Stimulated activated CD8-positive, alpha-beta memory T cell treated with anti-CD3 and anti-CD28 coated beads, Interleukin-7, amount 100 ng/mL, for 48 hours (primary cell): ENCODE measurements around the gene LHFPL6.

Experiments
- DNase-seq, 2 donors: peaks; one replicate each; pipeline ENCODE4 v3.0.0-alpha.2; 2020; ENCODE audit warnings: low read depth in 1 of 2; ENCODE audit errors: extremely low read depth in 1 of 2

The LHFPL6 gene

GRCh38 chr13:39596176-39596575 is 6.8 kb downstream of the LHFPL6 start:
- no peak for DNase-seq

DNA sequence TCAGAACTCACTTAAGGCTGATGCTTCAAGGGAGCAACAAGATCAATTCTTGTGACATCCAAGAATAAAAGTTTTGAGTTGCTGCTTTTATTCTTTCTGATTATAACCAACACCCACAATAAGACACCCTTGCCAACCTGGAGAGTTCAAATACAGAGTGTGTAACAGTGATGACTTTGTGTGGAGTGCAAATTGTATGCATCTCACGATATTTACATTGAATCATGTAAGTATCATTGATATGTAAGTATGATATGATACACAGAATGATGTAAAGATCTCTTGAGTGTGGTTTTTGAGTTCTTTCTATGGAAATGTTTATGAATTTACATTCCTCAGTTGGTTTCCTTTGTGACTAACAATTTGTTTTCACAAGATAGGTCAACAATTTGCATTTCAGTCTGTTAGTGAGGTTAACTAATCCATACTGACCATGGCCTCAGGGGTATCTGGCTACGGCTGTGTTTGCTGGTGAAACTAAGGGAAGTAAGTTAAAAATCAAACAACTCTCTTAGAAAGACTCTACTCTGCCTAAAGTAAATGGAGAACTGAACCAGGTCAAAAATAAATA is 12.4 kb downstream of the LHFPL6 start:
- DNase-seq: no peak

DNA sequence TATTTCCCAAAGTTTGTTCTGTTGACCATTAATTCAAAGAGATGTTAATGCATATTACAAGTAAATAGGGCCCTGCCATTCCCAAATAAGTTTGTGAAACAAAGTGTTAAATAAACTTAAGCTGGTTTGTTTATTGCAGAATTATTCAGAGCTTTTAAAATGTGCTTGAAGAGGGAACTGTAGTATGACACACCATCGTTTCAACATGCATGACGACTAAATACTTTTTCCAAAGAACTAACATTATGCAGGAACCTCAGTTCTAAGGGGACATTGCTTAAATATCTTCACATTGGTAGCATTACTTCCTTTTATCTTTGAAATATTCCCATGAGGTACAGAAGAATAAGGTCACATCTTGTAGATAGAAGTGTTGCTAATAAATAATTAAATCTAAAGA is 14.6 kb downstream of the LHFPL6 start:
- DNase-seq: no peak

DNA sequence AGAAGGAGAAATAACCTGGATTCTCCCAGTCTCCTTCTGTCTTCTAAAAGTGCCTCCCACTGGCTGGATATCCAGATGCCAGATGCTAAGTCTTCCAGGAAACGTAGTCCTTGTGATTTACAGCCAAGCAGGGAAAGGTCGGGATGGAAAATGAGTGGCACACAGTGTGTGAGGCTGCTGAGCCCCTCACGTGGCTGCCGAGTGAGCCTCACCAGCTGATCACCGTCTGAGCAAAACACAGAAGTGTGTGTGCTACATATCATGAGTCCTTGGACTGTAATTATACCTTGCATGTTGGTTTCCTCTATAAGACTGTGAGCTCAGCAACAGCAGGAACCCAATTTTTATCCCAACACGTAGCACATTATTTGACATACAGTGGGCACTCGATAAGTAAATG is 15.1 kb downstream of the LHFPL6 start:
- DNase-seq: no peak

DNA sequence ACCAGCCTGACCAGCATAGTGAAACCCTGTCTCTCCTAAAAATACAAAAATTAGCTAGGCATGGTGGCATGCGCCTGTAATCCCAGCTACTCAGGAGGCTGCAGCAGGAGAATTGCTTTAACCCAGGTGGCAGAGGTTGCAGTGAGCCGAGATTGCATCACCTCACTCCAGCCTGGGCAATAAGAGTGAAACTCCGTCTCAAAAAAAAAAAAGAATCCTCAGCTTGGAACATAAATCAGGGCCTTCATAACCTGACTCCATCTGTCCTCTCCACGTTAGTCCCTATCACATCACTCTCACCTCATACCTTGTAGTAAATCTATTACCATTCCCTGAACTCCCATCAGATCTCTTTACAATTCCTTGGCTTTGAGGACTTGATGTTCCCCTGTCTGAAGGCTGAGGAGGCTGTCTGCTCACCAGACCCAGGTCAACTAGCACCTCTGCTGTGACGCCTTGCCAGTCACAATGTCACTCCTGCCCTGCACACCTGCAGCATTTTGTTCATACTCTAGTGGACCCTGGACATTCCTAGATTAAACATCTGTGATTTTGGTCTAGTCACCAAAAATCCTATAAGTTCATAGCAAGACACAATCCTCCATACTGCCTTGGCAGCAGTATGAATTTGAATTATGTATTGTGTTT is 15.9 kb downstream of the LHFPL6 start:
- no peak for DNase-seq

- DNase-seq: no peak
Observed at GRCh38 chr13:39586151-39586550, 16.8 kb downstream of the LHFPL6 start.

DNA sequence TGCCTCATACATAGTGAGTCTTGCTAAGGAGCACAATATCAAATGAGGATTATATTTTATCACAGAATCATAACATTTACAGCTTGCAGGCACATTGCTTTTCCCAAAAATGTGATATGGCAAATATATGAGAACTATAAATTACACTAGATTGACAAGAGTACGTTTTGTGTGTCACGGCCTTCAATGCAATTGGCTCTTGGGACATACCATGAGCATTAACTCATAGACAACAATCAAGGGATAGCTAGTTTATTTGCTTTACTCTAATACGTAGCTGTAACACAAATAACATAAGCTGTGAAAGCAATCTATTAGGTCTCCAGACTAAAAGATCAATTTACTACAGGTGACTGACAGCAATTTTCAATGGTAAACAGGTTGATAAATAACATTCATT is 17.8 kb downstream of the LHFPL6 start:
- no peak for DNase-seq

DNA sequence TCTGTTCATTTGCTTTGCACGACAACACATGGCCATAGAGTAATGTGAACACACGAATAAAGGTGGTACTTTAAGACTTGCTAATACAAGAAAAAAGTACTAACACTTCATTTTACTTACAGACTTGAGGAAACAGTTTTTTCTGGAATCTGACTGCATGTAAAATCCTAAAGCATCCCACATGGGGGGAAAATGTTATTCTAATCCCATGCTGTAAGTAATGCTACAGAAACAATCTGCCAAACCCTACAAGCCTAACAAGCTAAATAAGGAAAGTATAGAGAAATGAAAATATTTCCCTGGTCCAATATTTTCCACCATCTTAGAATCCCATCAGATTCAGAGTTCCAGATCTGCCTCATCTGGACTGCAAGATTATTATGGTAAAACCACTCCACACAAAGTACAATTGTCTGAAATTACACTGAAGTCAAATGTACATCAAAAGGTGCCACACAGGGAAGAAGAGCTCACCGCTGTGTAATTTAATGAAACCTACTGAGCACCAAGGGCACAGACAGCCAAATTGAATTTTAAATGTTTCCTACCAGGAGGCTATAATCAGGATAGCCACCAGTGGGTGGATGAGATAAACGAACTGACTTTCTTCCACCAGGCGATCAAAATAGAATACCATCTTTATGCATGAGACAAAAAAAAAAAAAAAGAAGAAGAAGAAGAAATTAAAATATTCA is 22.0 kb downstream of the LHFPL6 start:
- no peak for DNase-seq

DNA sequence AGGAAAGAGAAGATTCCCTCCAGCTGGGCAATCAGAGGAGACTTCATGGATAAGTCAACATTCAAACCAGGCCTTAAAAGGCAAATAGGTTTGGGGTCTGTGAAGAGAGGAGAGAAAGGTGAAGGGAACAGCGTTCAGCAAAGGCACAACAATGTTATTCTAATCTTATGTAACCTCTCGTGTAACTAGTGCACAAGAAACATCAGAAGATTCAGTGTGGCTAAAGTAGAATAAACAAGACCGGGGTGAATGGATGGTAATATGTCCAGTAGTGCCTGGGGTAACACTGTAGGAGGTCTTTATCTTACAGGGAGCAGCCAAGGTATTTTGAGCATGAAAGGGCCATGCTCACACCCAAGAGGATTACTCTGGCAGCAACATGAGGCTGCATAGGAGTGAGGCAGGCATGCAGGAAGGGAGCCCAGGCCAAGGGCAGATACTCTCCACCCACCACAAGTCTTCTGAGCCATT is 24.1 kb downstream of the LHFPL6 start:
- no peak for DNase-seq

DNA sequence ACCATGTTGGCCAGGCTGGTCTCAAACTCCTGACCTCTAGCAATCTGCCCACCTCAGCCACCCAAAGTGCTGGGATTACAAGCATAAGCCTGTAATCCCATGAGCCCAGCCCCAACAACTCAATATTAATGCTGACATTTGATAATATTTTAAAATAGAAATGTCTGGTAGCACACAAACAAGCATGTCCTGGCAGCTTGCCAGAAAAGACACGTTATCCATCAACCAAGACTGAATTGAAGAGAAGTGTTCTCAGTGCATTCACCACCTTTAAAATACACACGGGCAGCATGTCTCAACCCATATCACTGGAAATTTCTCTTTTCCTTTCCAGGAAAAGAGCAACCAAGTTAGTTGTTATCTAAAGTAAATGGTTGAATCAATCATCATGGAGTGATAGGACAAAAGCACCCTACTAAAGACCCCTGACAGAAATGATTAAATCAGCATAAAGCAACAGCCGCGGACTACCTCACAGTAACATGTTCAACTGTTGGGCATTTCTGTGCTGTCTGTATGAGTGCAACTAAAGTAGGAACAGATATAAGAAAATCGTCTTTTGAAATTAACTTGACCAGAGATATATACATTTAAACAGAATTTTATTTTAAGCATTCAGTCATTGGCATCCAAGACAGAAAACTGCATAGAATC is 25.0 kb downstream of the LHFPL6 start:
- no peak for DNase-seq

DNA sequence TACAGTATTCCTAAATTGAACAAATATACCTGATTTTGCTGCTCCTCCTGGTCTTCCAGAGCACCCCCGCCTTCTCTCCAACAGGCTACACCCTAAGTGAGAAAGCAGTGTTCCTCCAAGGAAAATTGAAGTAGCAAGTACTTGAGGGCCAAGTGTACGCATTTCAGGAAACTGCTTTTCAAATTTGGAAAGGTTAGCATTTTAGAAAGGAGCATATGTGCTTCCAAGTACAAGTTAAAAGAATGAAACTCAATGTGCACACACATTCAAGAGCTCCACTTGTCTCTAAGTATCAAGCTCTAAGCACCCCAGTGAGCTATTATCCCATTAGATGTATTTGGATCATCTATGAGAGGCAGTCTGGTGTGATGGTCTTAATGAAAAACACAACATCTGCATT is 25.8 kb downstream of the LHFPL6 start:
- no peak for DNase-seq

- no peak for DNase-seq
Observed at GRCh38 chr13:39575641-39576238, 27.3 kb downstream of the LHFPL6 start.

DNA sequence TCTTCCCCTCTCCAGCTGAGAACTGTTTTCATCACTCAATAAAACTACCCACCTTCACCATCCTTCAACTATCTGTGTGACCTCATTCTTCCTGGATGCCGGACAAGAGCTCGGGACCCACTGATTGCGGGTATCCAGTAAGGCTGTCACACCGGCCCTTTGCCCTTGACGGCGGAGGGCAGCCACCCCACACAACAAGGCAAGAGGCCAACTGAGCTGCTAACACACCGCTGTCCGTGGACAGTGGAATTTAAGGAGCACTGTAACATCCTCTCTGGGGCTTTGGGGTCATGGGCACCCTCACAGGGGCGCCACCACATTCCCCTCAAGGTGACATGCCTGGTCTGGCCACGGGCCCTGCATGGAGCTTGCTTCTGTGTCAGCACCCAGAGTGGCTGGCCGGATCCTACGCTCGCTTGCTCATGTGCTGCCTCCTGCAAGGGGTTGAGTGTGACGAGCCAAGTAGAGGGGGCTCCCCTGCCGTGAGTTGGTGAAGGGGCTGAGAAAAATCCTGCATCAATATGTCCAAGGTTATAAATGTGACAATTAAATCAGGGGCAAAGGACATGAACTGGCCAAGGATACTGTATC is 31.4 kb downstream of the LHFPL6 start:
- DNase-seq: no peak

DNA sequence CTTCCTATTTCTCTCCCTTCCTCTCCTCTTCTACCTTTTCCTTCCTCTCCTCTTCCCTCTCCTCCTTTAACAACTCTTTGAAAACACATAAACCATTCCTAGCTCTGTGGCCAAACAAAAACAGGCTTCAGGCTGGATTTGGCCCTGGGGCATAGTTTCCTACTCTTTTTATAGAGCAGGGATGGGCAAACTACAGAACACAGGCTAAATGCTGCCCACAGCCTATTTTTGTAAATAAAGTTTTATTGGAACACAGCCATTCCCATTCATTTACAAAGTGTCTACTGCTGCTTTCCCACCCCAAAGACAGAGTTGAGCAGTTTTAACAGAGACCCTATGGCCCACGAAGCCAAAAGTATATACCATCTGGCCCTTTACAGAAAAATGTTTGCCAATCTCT is 35.4 kb downstream of the LHFPL6 start:
- no peak for DNase-seq

- DNase-seq: no peak
Observed at GRCh38 chr13:39566216-39566869, 36.6 kb downstream of the LHFPL6 start.

- no peak for DNase-seq
Observed at GRCh38 chr13:39565036-39565949, 37.7 kb downstream of the LHFPL6 start.

DNA sequence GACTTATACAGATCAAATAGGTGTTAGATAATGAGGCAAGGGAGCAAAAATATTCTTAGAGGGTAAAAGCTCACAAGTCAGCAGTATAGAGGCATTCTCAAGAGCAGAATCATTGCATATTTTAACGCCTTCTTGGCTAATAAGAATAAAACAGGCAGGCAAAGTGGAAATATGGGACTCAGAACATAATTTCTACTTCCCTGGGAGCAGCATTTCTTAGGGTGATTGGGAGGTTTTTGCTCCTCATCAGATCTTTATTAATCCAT is 39.6 kb downstream of the LHFPL6 start:
- DNase-seq: no peak

- DNase-seq: no peak
Observed at GRCh38 chr13:39561971-39562370, 41.0 kb downstream of the LHFPL6 start.

GRCh38 chr13:39559847-39560246 is 43.1 kb downstream of the LHFPL6 start:
- DNase-seq: no peak
